Cerebellar cortex (tissue), 1 donor: ENCODE data around the gene C1orf52.

Experiments used
- DNase-seq: peaks from one replicate; pipeline ENCODE4 v3.0.0-alpha.2; 2015; ENCODE audit warnings: low spot score

The C1orf52 gene

GRCh38 chr1:85229574-85230097 is 29.8 kb downstream of the C1orf52 start:
- no peak for DNase-seq

- no peak for DNase-seq
Measured at GRCh38 chr1:85228972-85229371, 30.5 kb downstream of the C1orf52 start.

- DNase-seq, result no peak
Measured at GRCh38 chr1:85225624-85226380, 33.7 kb downstream of the C1orf52 start.

GRCh38 chr1:85224734-85225623 is 34.5 kb downstream of the C1orf52 start:
- DNase-seq, result no peak

- no peak for DNase-seq
Measured at GRCh38 chr1:85224295-85224694, 35.2 kb downstream of the C1orf52 start.

GRCh38 chr1:85223334-85223733 is 36.1 kb downstream of the C1orf52 start:
- no peak for DNase-seq

- DNase-seq, result no peak
Measured at GRCh38 chr1:85220756-85221201, 38.7 kb downstream of the C1orf52 start.

- no peak for DNase-seq
Measured at GRCh38 chr1:85219853-85220610, 39.4 kb downstream of the C1orf52 start.

GRCh38 chr1:85216697-85217096 is 42.8 kb downstream of the C1orf52 start:
- no peak for DNase-seq

GRCh38 chr1:85214654-85215053 is 44.8 kb downstream of the C1orf52 start:
- DNase-seq, result no peak

GRCh38 chr1:85208488-85208887 is 51.0 kb downstream of the C1orf52 start:
- no peak for DNase-seq

- no peak for DNase-seq
Measured at GRCh38 chr1:85203573-85204171, 55.8 kb downstream of the C1orf52 start.

GRCh38 chr1:85202864-85203255 is 56.6 kb downstream of the C1orf52 start:
- no peak for DNase-seq

GRCh38 chr1:85202092-85202863 is 57.2 kb downstream of the C1orf52 start:
- no peak for DNase-seq

GRCh38 chr1:85201340-85202091 is 57.9 kb downstream of the C1orf52 start:
- peak; percentile 34 for DNase-seq

GRCh38 chr1:85200463-85201339 is 58.8 kb downstream of the C1orf52 start, which contains the start of gene SYDE2:
Gene SYDE2 (minus strand): TSS chr1:85201016. CDS start chr1:85200996, 20 bp downstream.
- peak; percentile 46 for DNase-seq
